AG08396 (cell line): ENCODE measurements around the gene CYTIP.
"Not testable (repeated sequence)": the region's sequence is repeated elsewhere in the genome, so short reads cannot be mapped to it uniquely, and the experiment has no call there.

Experiments used
- DNase-seq: peaks from one replicate; pipeline ENCODE4 v3.0.0; 2012; ENCODE audit warnings: low spot score, mixed read lengths

CYTIP gene

DNA sequence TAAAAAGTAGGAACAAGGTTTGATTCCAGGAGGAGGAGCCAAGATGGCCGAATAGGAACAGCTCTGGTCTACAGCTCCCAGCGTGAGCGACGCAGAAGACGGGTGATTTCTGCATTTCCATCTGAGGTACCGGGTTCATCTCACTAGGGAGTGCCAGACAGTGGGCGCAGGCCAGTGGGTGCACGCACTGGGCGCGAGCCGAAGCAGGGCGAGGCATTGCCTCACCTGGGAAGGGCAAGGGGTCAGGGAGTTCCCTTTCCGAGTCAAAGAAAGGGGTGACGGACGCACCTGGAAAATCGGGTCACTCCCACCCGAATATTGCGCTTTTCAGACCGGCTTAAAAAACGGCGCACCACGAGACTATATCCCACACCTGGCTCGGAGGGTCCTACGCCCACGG, 75.4 kb downstream of the CYTIP start:
- not testable (repeated sequence) for DNase-seq

DNA sequence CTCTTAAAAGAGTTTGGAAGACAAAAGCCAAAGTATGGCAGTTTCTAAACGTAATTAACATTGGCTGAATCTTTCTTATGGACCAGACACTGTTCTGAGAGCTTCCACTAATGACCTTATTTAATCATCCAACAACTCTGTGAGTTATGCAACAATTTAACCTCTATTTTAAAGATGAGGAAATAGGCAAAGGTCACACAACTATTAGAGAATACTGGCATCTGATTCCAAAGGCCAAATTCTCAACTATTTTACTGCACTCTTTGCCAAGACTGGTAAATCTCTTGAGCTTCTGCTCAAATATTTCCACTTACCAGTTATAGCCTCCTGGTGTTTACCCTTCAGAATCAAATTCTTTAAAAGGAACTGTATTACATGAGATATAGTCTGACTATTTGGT, 76.2 kb downstream of the CYTIP start:
- DNase-seq = no peak
